Sigmoid colon (tissue), 7 donors: ENCODE results near the gene RFPL1. TPM values are rescaled to one million over a fixed set of nuclear protein-coding genes. Genes with fewer than 3 reads are reported as not detected.

Experiments
- DNase-seq: peaks from one replicate; pipeline ENCODE4 v3.0.0-alpha.2; 2019
- H3K27ac ChIP-seq, 4 donors: fragments of 200-600 bp; sonication (generic); one replicate each; pipeline ENCODE4 v1.5.1; 2016 to 2019; ENCODE audit warnings: mild to moderate bottlenecking in 1 of 4
- H3K27me3 ChIP-seq, 3 donors: fragments of 200-600 bp; sonication (generic); one replicate each; pipeline ENCODE4 v1.5.1; 2019; ENCODE audit warnings: mild to moderate bottlenecking in 1 of 3
- H3K36me3 ChIP-seq, 4 donors: fragments of 200-600 bp; sonication (generic); one replicate each; pipeline ENCODE4 v1.5.1; 2016 to 2019
- H3K4me1 ChIP-seq, 4 donors: fragments of 200-600 bp; sonication (generic); one replicate each; pipeline ENCODE4 v1.5.1; 2017 to 2019
- H3K4me3 ChIP-seq, 4 donors: fragments of 200-600 bp; sonication (generic); one replicate each; pipeline ENCODE4 v1.5.1; 2017 to 2019; ENCODE audit warnings: mild to moderate bottlenecking in 2 of 4, moderate library complexity in 1 of 4
- H3K9me3 ChIP-seq, 4 donors: fragments of 200-600 bp in 3 of 4; sonication (generic) in 3 of 4; one replicate each; pipeline versions ENCODE4 v1.5.1 to v1.6.1; 2013 to 2019
- EP300 ChIP-seq, 4 donors: sonication (generic); formaldehyde crosslinking; IDR thresholded peaks; one replicate each; pipeline ENCODE4 v1.6.1; 2017; ENCODE audit warnings: antibody characterized with exemption in 4 of 4
- POLR2A ChIP-seq, 2 donors: fragments of 450-650 bp; IDR thresholded peaks; one replicate each; pipeline ENCODE4 v1.6.1; 2016; ENCODE audit warnings: antibody characterized with exemption in 2 of 2, mild to moderate bottlenecking in 2 of 2, moderate library complexity in 2 of 2
- POLR2AphosphoS5 ChIP-seq, 4 donors: sonication (generic); formaldehyde crosslinking; IDR thresholded peaks; one replicate each; pipeline ENCODE4 v1.6.1; 2017; ENCODE audit warnings: antibody characterized with exemption in 4 of 4
- WGBS, 2 donors: extraction: QIAGEN DNeasy Blood & Tissue Kit; methylation state at CpG; one replicate each; pipeline ENCODE4 v1.1.7; 2013; 5-methylcytosine and 5-hydroxymethylcytosine counted together
- intact Hi-C: fragments of 100-400 bp; cut with DNase I; formaldehyde crosslinking; loops from one replicate; pipeline ENCODE4 v1.15.1; 2023
- polyA plus RNA-seq, 3 donors: library from polyadenylated mRNA; stranded (reverse); fragments of 200-250 nt; gene quantifications; one replicate each; pipeline ENCODE4 v1.2.3, GENCODE V29; 2013
- total RNA-seq, 4 donors: library from RNA; depleted of rRNA; stranded (reverse); fragments of >200 nt; gene quantifications; one replicate each; pipeline ENCODE4 v1.1.0, GENCODE V29; 2016
- TF ChIP-seq, protein P1 (sequence below), 4 experiments: fragments of 450-650 bp in 3 of 4; fragments of 200-600 bp in 1 of 4; IDR thresholded peaks; one replicate each; pipeline ENCODE4 v1.5.1; 2016 to 2019; ENCODE audit warnings: antibody characterized with exemption in 4 of 4, mild to moderate bottlenecking in 3 of 4, moderate library complexity in 2 of 4
- donor health status: healthy with polysubstance abuse.
- donor health status: Bipolar disorder and iron deficiency.
- donor health status: healthy.

The RFPL1 gene
- total and polyA plus RNA-seq, 7 donors, result not detected

DNA sequence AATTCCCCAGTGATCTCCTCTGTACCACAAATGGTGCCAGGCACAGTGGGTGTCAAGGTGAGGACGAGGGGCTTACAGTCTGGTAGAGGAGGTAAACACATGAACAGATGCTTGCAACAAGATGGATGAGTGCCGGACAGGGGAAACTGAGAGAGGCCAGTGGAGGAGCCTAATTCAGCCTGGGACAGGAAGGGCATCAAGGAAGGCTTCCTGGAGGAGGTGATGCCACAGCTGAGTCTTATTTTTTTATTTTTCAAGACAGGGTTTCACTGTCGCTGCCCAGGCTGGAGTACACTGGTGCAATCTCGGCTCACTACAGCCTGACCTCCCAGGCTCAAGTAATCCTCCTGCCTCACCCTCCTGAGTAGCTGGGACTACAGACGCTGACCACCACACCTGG, 22.9 kb downstream of the RFPL1 start:
- Histone ChIP-seq H3K36me3 (no peaks in the 10 kb centered on the region), H3K9me3 (no peaks in the 10 kb centered on the region)
- WGBS, 2 donors, result 90 to 93% methylated on average over 5 of the region's 5 CpGs

DNA sequence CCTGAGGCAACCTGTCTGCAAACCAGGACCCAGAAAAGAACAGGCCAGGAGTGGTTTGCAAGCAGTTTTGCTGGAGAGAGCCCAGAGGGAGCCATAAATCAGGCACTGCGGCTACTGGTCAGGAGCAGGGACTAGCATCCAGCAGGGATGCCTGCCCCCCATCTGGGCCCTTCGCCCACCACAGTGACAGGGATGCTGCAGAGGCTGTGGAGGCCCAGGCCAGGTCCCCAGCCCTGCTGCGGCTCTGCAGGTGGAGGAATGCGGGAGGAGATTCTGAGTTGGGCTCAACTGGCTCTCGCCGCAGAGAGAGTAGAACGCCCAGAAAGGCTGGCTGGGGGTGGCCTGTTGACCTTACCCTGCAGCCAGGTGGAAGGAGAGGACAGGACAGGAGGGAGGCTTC, 25.2 kb downstream of the RFPL1 start:
- no peaks in the 10 kb centered on the region for H3K36me3 ChIP-seq
- no peaks in the 10 kb centered on the region for H3K27me3 ChIP-seq
- H3K4me1 ChIP-seq, result no peaks in the 10 kb centered on the region
- no peak overlapping the region for H3K27ac ChIP-seq
- intact Hi-C loops, result no loop called here
- no peak for TF ChIP-seq EP300 (IDR thresholded peaks at IDR 0.05)
- no peak for TF ChIP-seq POLR2A (IDR thresholded peaks at IDR 0.05)
- TF ChIP-seq, protein P1, sequence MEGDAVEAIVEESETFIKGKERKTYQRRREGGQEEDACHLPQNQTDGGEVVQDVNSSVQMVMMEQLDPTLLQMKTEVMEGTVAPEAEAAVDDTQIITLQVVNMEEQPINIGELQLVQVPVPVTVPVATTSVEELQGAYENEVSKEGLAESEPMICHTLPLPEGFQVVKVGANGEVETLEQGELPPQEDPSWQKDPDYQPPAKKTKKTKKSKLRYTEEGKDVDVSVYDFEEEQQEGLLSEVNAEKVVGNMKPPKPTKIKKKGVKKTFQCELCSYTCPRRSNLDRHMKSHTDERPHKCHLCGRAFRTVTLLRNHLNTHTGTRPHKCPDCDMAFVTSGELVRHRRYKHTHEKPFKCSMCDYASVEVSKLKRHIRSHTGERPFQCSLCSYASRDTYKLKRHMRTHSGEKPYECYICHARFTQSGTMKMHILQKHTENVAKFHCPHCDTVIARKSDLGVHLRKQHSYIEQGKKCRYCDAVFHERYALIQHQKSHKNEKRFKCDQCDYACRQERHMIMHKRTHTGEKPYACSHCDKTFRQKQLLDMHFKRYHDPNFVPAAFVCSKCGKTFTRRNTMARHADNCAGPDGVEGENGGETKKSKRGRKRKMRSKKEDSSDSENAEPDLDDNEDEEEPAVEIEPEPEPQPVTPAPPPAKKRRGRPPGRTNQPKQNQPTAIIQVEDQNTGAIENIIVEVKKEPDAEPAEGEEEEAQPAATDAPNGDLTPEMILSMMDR (IDR thresholded peaks at IDR 0.05), result no peak
- no peak for TF ChIP-seq POLR2AphosphoS5 (IDR thresholded peaks at IDR 0.05)
- no peak for DNase-seq
- H3K9me3 ChIP-seq, result no peaks in the 10 kb centered on the region
- no peak overlapping the region for H3K4me3 ChIP-seq
- WGBS, 2 donors, result 86 to 92% methylated on average over 7 of the region's 7 CpGs

More for the DNA sequence above, 22.9 kb downstream of the RFPL1 start:
- Histone ChIP-seq H3K27me3 (no peaks in the 10 kb centered on the region), H3K27ac (no peak overlapping the region), H3K4me3 (no peak overlapping the region), H3K4me1 (peaks cover 0 to 14% (median 3%) of the 10 kb centered on the region in 4 donors)
- intact Hi-C loops, result no loop called here
- no peak for DNase-seq
- TF ChIP-seq EP300 (IDR thresholded peaks at IDR 0.05) (no peak), POLR2AphosphoS5 (IDR thresholded peaks at IDR 0.05) (no peak), POLR2A (IDR thresholded peaks at IDR 0.05) (no peak)
- TF ChIP-seq, protein P1 (IDR thresholded peaks at IDR 0.05), result no peak

DNA sequence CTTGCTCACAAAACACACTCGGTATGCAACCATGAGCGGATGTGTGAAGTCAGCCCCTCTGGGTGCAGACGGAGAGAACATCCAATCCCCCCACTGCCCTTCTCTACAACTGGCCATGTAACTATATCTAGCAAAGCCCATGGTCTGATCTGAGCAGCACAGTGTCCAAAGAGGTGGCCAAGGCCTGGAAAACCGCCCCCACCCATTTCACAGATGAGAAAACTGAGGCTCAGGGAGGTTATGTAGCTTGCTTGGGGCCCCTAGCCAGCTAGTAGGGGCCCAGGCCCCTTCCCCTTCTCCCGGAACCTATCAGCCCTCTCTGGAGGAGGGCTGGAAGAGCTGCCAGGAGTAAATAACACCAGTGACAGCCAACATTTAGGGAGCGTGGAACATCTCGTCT, 26.2 kb downstream of the RFPL1 start:
- peaks cover 0 to 4% (median 2%) of the 10 kb centered on the region in 3 donors for H3K27me3 ChIP-seq
- no peaks in the 10 kb centered on the region for H3K4me1 ChIP-seq
- WGBS, 2 donors, result 81 to 89% methylated on average over 7 of the region's 7 CpGs
- no peaks in the 10 kb centered on the region for H3K9me3 ChIP-seq
- no peak for DNase-seq
- H3K4me3 ChIP-seq, result no peak overlapping the region
- no peak overlapping the region for H3K27ac ChIP-seq
- H3K36me3 ChIP-seq, result no peaks in the 10 kb centered on the region
- TF ChIP-seq POLR2A (IDR thresholded peaks at IDR 0.05) (no peak), POLR2AphosphoS5 (IDR thresholded peaks at IDR 0.05) (no peak), EP300 (IDR thresholded peaks at IDR 0.05) (no peak)
- TF ChIP-seq, protein P1 (IDR thresholded peaks at IDR 0.05), result no peak
- intact Hi-C loops, result no loop called here

DNA sequence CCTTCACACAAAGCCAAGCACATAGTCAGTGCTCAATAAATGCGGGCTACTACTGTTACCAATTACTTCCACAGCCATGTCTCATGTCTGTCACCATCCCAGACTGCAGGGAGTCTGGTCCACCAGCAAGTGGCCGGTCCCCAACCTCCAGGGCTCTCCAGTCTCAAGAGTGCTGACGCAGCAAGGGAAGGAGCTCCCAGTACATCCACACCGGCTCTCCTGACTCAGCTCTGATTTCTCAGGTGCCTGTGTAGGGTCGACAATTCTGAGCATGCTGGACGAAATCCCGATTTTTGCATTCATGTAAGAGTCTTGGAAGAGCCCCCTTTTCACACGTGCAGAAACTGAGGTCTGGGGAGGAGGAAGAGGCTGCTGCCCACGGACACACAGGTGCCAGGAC, 31.4 kb downstream of the RFPL1 start:
- Histone ChIP-seq H3K27ac (no peak overlapping the region), H3K36me3 (no peaks in the 10 kb centered on the region), H3K4me1 (peaks cover 0 to 10% (median 8%) of the 10 kb centered on the region in 4 donors), H3K9me3 (no peaks in the 10 kb centered on the region), H3K27me3 (peaks cover 0 to 23% (median 16%) of the 10 kb centered on the region in 3 donors), H3K4me3 (no peak overlapping the region)
- intact Hi-C loops, result no loop called here
- WGBS, 2 donors, result 46 to 49% methylated on average over 9 of the region's 9 CpGs
- TF ChIP-seq POLR2AphosphoS5 (IDR thresholded peaks at IDR 0.05) (no peak), EP300 (IDR thresholded peaks at IDR 0.05) (no peak), POLR2A (IDR thresholded peaks at IDR 0.05) (no peak)
- TF ChIP-seq, protein P1 (IDR thresholded peaks at IDR 0.05), result no peak
- DNase-seq, result no peak
